PFSK-1 (cell line): ENCODE results near the gene STX7.
A peak's percentile ranks its signal among the peaks of the same experiment; 100 is the strongest.

ENCODE experiments used
- FOXP2 ChIP-seq: optimal IDR thresholded peaks from 2 replicates; pipeline ENCODE3; 2011; ENCODE audit warnings: borderline replicate concordance, control low read depth, inconsistent platforms; ENCODE audit not compliant: insufficient read depth; ENCODE audit errors: extremely low read length, extremely low read depth
- POLR2AphosphoS5 ChIP-seq: IDR thresholded peaks from 2 replicates; pipeline ENCODE4 v1.6.1; 2012; ENCODE audit warnings: low read depth, mild to moderate bottlenecking, control low read depth, low read length, moderate library complexity
- SIN3A ChIP-seq: IDR thresholded peaks from 2 replicates; pipeline ENCODE4 v1.6.1; 2012; ENCODE audit warnings: mild to moderate bottlenecking, low read length, moderate library complexity, borderline replicate concordance; ENCODE audit not compliant: insufficient read depth
- TAF1 ChIP-seq: IDR thresholded peaks from 2 replicates; pipeline ENCODE4 v1.6.1; 2012; ENCODE audit warnings: low read length, control low read depth, borderline replicate concordance; ENCODE audit not compliant: insufficient read depth
- TF ChIP-seq, protein P1 (sequence below), 2 experiments: IDR thresholded peaks; 2 replicates each; pipeline versions ENCODE4 v1.6.1 to v1.8.0; 2011 to 2012; ENCODE audit warnings: low read depth in 2 of 2, low read length in 2 of 2, control low read depth in 1 of 2, inconsistent platforms in 1 of 2, mild to moderate bottlenecking in 1 of 2, moderate library complexity in 1 of 2; ENCODE audit not compliant: insufficient read depth in 1 of 2

Gene STX7

DNA sequence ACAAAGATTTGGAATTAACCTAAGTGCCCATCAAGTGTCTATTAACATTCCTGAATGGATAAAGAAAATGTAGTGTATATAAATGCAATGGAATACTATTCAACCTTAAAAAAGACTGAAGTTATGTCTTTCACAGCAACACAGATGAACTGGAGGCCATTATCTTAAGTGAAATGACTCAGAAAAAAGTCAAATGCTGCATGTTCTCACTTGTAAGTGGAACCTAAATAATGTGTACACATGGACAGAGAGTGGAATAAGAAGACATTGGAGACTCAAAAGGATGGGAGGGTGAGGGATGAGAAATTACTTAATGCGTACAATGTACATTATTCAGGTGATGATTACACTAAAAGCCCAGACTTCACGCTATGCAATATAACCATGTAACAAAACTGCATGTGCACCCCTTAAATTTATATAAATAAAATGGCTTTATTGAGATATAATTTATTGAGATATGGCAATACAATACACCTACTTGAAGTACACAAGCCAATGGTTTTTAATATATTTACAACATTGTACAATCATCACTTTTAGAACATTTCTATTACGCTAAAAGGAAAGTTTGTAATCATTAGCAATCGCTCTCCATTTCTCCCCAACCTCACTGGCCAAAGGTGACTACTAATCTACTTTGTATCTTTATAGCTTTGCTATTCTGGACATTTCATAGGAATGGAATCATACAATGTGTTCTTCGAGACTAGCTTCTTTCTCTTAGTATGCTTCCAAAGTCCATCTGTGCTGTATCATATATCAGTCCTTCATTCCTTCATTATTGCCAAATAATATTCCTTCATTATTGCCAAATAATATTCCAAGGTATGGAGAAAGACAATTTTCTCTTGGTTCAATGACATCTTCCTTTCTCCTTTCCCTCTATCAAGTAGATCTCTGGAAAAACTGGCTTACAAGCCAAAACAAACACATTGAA is 5.8 kb downstream of the STX7 start:
- TF ChIP-seq POLR2AphosphoS5 (no peak), TAF1 (peak; percentile 24; the same call in 1 of the 2 replicates)

DNA sequence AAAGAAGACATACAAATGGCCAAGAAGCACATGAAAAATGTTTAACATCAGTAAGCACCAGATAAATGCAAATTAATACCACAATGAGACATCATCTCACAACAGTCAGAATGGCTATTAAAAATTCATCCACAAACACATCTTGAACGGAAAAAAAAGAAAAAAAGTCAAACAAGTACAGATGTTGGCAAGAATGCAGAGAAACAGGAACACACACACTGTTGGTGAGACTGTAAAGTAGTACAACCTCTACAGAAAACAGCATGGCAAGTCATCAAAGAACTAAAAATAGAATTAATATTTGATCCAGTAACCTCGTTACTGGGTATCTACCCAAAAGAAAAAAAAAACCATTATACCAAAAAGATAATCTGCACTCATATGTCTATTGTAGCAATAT is 6.5 kb downstream of the STX7 start:
- TF ChIP-seq POLR2AphosphoS5 (no peak), TAF1 (no peak), FOXP2 (no peak), SIN3A (no peak)
- TF ChIP-seq, protein P1, sequence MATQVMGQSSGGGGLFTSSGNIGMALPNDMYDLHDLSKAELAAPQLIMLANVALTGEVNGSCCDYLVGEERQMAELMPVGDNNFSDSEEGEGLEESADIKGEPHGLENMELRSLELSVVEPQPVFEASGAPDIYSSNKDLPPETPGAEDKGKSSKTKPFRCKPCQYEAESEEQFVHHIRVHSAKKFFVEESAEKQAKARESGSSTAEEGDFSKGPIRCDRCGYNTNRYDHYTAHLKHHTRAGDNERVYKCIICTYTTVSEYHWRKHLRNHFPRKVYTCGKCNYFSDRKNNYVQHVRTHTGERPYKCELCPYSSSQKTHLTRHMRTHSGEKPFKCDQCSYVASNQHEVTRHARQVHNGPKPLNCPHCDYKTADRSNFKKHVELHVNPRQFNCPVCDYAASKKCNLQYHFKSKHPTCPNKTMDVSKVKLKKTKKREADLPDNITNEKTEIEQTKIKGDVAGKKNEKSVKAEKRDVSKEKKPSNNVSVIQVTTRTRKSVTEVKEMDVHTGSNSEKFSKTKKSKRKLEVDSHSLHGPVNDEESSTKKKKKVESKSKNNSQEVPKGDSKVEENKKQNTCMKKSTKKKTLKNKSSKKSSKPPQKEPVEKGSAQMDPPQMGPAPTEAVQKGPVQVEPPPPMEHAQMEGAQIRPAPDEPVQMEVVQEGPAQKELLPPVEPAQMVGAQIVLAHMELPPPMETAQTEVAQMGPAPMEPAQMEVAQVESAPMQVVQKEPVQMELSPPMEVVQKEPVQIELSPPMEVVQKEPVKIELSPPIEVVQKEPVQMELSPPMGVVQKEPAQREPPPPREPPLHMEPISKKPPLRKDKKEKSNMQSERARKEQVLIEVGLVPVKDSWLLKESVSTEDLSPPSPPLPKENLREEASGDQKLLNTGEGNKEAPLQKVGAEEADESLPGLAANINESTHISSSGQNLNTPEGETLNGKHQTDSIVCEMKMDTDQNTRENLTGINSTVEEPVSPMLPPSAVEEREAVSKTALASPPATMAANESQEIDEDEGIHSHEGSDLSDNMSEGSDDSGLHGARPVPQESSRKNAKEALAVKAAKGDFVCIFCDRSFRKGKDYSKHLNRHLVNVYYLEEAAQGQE (IDR thresholded peaks at IDR 0.05; ENCODE audit: insufficient read depth in 1 of 2, low read depth in 2 of 2, low read length in 2 of 2), result no peak

DNA sequence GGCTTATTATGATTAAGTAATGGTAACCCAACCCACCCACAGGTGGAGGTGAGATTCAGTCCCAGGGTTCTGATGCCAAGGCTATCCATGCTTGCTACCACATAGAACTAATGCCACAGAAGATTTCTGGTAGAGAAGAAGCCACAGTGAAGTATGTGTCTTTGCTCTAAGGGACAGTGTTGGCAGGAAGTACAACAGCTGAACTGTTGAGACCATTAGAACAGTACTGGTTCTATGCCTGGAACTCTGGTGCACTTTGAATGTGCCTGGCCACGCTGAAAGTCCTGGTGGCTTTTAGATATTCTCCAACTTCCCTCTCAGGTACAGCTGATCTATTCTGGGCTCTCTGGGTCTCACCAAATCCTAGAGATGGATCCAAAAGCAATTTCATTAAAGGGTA is 7.8 kb downstream of the STX7 start:
- no peak for TF ChIP-seq SIN3A

DNA sequence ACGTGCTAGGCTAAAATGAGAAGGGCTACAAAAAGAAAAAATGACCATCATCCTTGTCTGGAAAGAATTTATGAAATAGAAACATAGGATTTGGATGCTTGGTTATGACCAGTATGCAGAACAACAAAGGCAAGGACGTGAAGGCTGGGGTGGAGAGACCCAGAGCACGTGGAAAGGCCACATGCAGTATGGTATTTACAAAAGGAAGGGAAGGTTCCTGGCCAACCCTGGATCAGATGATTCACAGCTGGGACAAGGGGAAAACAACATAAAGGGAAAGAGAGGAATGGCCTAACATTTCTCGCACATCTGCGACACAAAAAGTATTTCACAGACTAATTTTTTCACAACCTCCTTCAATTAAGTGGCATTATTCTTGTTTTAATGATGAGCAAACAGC is 8.2 kb downstream of the STX7 start:
- no peak for TF ChIP-seq SIN3A
- TF ChIP-seq FOXP2, result no peak
- TF ChIP-seq TAF1, result no peak
- TF ChIP-seq POLR2AphosphoS5, result no peak
- TF ChIP-seq, protein P1 (IDR thresholded peaks at IDR 0.05; ENCODE audit: insufficient read depth in 1 of 2, low read depth in 2 of 2, low read length in 2 of 2), result no peak

DNA sequence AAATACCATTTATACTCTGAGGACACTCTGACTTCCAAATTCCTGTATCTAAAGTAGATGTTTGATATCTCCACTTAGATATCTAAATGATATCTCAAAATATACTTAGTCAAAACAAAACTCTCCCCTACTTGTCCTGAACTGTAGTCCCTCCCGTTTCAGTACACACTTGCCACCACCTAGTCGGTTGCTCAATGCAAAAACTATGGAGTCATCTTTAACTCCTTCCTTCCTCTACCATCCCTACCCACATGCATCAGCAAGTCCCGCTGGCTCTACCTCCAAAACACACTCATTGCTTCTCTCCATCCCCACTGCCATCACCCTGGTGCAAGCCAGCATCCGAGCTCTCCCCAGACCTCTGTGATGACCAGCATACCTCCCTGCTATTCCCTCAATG is 13.2 kb downstream of the STX7 start:
- TF ChIP-seq, protein P1 (IDR thresholded peaks at IDR 0.05; ENCODE audit: insufficient read depth in 1 of 2, low read depth in 2 of 2, low read length in 2 of 2), result no peak
- TF ChIP-seq FOXP2 (no peak), TAF1 (no peak), POLR2AphosphoS5 (no peak), SIN3A (no peak)

DNA sequence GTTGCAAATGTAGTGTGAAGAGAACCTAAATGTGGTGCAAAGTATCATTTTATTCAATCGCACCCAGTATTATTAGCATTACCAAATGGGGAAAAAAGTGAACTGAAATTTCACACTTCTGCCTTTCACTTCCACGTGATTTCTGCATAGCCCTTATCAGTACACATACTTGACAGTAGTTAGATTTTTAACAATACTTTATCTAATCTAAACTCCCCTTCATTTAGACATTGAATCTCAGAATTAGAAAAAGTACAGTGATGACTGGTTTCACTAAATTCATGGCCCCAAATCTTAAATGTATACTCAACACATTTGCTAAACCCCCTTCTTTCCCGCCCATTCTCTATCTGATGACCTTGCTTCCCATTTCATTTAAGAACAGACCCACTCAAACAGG is 14.3 kb downstream of the STX7 start:
- TF ChIP-seq POLR2AphosphoS5 (no peak), TAF1 (no peak), SIN3A (no peak), FOXP2 (no peak)
- TF ChIP-seq, protein P1 (IDR thresholded peaks at IDR 0.05; ENCODE audit: insufficient read depth in 1 of 2, low read depth in 2 of 2, low read length in 2 of 2), result no peak
